PC-3 (cell line): ENCODE measurements around the gene ARPP19. TPM values are rescaled to one million over a fixed set of nuclear protein-coding genes. Genes with fewer than 3 reads are reported as not detected.

ENCODE experiments used
- ATAC-seq: fragments of 200-7000 bp; cut with Tn5 transposase; 2 replicates; pipeline ENCODE4 v1.9.1; 2020; ENCODE audit warnings: mild to moderate bottlenecking, moderate library complexity
- BruUV-seq: library from RNA; stranded (reverse); fragments of 400-500 nt; replicated peaks from 2 replicates; lab custom pipeline; 2021; lab: Mats Ljungman, UMichigan
- CTCF ChIA-PET: fragments of 300-600 bp; sonication (Branson Sonifier 250); formaldehyde crosslinking; loops from one replicate; lab custom pipeline; 2022; ENCODE audit warnings: antibody characterized with exemption; lab: Charles Lee
- POLR2A ChIA-PET: fragments of 300-600 bp; sonication (Branson Sonifier 250); formaldehyde crosslinking; loops from one replicate; lab custom pipeline; 2022; ENCODE audit warnings: antibody characterized with exemption; ENCODE audit not compliant: unreplicated experiment; lab: Charles Lee
- DNase-seq: peaks from one replicate; pipeline ENCODE4 v3.0.0-alpha.2; 2015
- H2AFZ ChIP-seq: fragments of 300-600 bp; sonication (generic); 2 replicates; pipeline ENCODE4 v1.6.0; 2016; ENCODE audit warnings: antibody characterized with exemption, low read length
- H3F3A ChIP-seq: fragments of 300-600 bp; sonication (generic); one replicate; pipeline ENCODE4 v1.6.0; 2017; ENCODE audit warnings: antibody characterized with exemption, low read length, control low read depth, mild to moderate bottlenecking; ENCODE audit not compliant: unreplicated experiment
- H3K27ac ChIP-seq: fragments of 300-600 bp; sonication (generic); 2 replicates; pipeline ENCODE4 v1.5.1; 2016; ENCODE audit warnings: mild to moderate bottlenecking, low read length
- H3K27me3 ChIP-seq: fragments of 300-600 bp; sonication (generic); 2 replicates; pipeline ENCODE4 v1.6.1; 2016; ENCODE audit warnings: low read length, mixed read lengths
- H3K36me3 ChIP-seq: fragments of 300-600 bp; sonication (generic); 2 replicates; pipeline ENCODE4 v1.6.1; 2016; ENCODE audit warnings: low read depth, mixed run types, low read length, mixed read lengths
- H3K4me1 ChIP-seq: fragments of 300-600 bp; sonication (generic); 2 replicates; pipeline ENCODE4 v1.5.1; 2016; ENCODE audit warnings: low read length; ENCODE audit not compliant: insufficient read depth
- H3K4me2 ChIP-seq: fragments of 300-600 bp; sonication (generic); 2 replicates; pipeline ENCODE4 v1.6.0; 2016; ENCODE audit warnings: low read length
- H3K4me3 ChIP-seq: fragments of 300-600 bp; sonication (generic); 2 replicates; pipeline ENCODE4 v1.5.1; 2016; ENCODE audit warnings: mild to moderate bottlenecking, low read length, mixed read lengths
- H3K79me2 ChIP-seq: fragments of 300-600 bp; sonication (generic); 2 replicates; pipeline ENCODE4 v1.6.1; 2017; ENCODE audit warnings: low read length, mixed read lengths
- H3K9ac ChIP-seq: fragments of 300-600 bp; sonication (generic); 2 replicates; pipeline ENCODE4 v1.6.0; 2016; ENCODE audit warnings: mild to moderate bottlenecking, low read length
- H3K9me2 ChIP-seq: fragments of 300-600 bp; sonication (generic); replicated peaks from 2 replicates; pipeline ENCODE4 v1.6.1; 2016; ENCODE audit warnings: mixed run types, low read length, mixed read lengths
- H3K9me3 ChIP-seq: fragments of 300-600 bp; sonication (generic); 2 replicates; pipeline ENCODE4 v1.6.1; 2016; ENCODE audit warnings: low read length, mixed read lengths
- H4K20me1 ChIP-seq: fragments of 300-600 bp; sonication (generic); 2 replicates; pipeline ENCODE4 v1.6.1; 2016; ENCODE audit warnings: low read length, mixed read lengths
- CTCF ChIP-seq: fragments of 300-600 bp; sonication (generic); conservative IDR thresholded peaks from 2 replicates; pipeline ENCODE4 v1.5.1; 2017; ENCODE audit warnings: antibody characterized with exemption, low read depth, mild to moderate bottlenecking, low read length
- EZH2 ChIP-seq: fragments of 300-600 bp; sonication (generic); IDR thresholded peaks from one replicate; pipeline ENCODE4 v1.6.1; 2017; ENCODE audit warnings: antibody characterized with exemption, mild to moderate bottlenecking, low read length; ENCODE audit not compliant: unreplicated experiment
- EZH2phosphoT487 ChIP-seq: fragments of 300-600 bp; sonication (generic); IDR thresholded peaks from 2 replicates; pipeline ENCODE4 v1.6.1; 2018; ENCODE audit warnings: mild to moderate bottlenecking, antibody characterized with exemption, low read length, borderline replicate concordance
- intact Hi-C: fragments of 100-400 bp; cut with micrococcal nuclease; formaldehyde crosslinking; loops from 2 replicates; pipeline ENCODE4 v1.9.0; 2023
- total RNA-seq: library from RNA; depleted of rRNA; stranded (reverse); fragments of >200 nt; gene quantifications from 2 replicates; pipeline ENCODE4 v1.2.3, GENCODE V29; 2014

ARPP19 gene
- total RNA-seq, 1 experiment from 2014 or later: 65.8 TPM

- no peaks in the 10 kb centered on the region for H3K36me3 ChIP-seq
- intact Hi-C loops: no loop called here
- BruUV-seq: no TSS peak
- DNase-seq: no peak
- CTCF ChIA-PET: no interaction called here
- peaks cover 33% of the 10 kb centered on the region; the same call in 1 of the 2 replicates for H3K79me2 ChIP-seq
- no peaks in the 10 kb centered on the region for H3F3A ChIP-seq
- no peaks in the 10 kb centered on the region for H3K9me2 ChIP-seq
- H3K9me3 ChIP-seq: no peaks in the 10 kb centered on the region
- POLR2A ChIA-PET: no interaction called here
- no peaks in the 10 kb centered on the region for H4K20me1 ChIP-seq
- no peak overlapping the region for H3K27ac ChIP-seq
- no peaks in the 10 kb centered on the region for H3K4me1 ChIP-seq
- TF ChIP-seq EZH2: no peak
- no peak overlapping the region for H3K9ac ChIP-seq
- ATAC-seq: no peak
- no peak overlapping the region for H3K4me2 ChIP-seq
- no peak overlapping the region for H3K4me3 ChIP-seq
- no peaks in the 10 kb centered on the region for H3K27me3 ChIP-seq
- H2AFZ ChIP-seq: no peak overlapping the region
Measured at GRCh38 chr15:52511084-52511483, 57.7 kb downstream of the ARPP19 start.

- Histone ChIP-seq H3F3A (no peaks in the 10 kb centered on the region), H3K27me3 (no peaks in the 10 kb centered on the region), H4K20me1 (no peaks in the 10 kb centered on the region), H2AFZ (no peak overlapping the region), H3K4me1 (no peaks in the 10 kb centered on the region), H3K27ac (no peak overlapping the region), H3K9ac (no peak overlapping the region), H3K4me3 (no peak overlapping the region), H3K9me3 (no peaks in the 10 kb centered on the region), H3K79me2 (peaks cover 32% of the 10 kb centered on the region; the same call in 1 of the 2 replicates), H3K9me2 (no peaks in the 10 kb centered on the region), H3K36me3 (no peaks in the 10 kb centered on the region), H3K4me2 (no peak overlapping the region)
- intact Hi-C loops: no loop called here
- ChIA-PET CTCF (no interaction called here), POLR2A (no interaction called here)
- no peak for ATAC-seq
- TF ChIP-seq EZH2phosphoT487 (no peak), CTCF (no peak), EZH2 (no peak)
- DNase-seq: no peak
- no TSS peak for BruUV-seq
Measured at GRCh38 chr15:52509500-52510245, 59.2 kb downstream of the ARPP19 start.

- no peak for ATAC-seq
- no TSS peak for BruUV-seq
- intact Hi-C loops: no loop called here
- H2AFZ ChIP-seq: no peak overlapping the region
- ChIA-PET CTCF (no interaction called here), POLR2A (no interaction called here)
- TF ChIP-seq CTCF (no peak), EZH2 (no peak), EZH2phosphoT487 (no peak)
- no peaks in the 10 kb centered on the region for H3K27me3 ChIP-seq
- H3K4me3 ChIP-seq: no peak overlapping the region
- no peaks in the 10 kb centered on the region for H3K9me2 ChIP-seq
- no peaks in the 10 kb centered on the region for H4K20me1 ChIP-seq
- H3K4me1 ChIP-seq: no peaks in the 10 kb centered on the region
- no peak overlapping the region for H3K9ac ChIP-seq
- DNase-seq: no peak
- H3F3A ChIP-seq: no peaks in the 10 kb centered on the region
- H3K79me2 ChIP-seq: peaks cover 33% of the 10 kb centered on the region; the same call in 1 of the 2 replicates
- no peak overlapping the region for H3K4me2 ChIP-seq
- H3K36me3 ChIP-seq: no peaks in the 10 kb centered on the region
- no peak overlapping the region for H3K27ac ChIP-seq
- no peaks in the 10 kb centered on the region for H3K9me3 ChIP-seq
Measured at GRCh38 chr15:52506549-52506948, 62.3 kb downstream of the ARPP19 start.
